Caco-2 (cell line): Measurements from ENCODE around the gene BUB1B. TPM values are rescaled to one million over a fixed set of nuclear protein-coding genes. Genes with fewer than 3 reads are reported as not detected.

Source experiments
- BruUV-seq: library from RNA; stranded (reverse); fragments of 400-500 nt; replicated peaks from 2 replicates; lab custom pipeline; 2021; lab: Mats Ljungman, UMichigan
- CTCF ChIA-PET: fragments of 300-600 bp; sonication (Branson Sonifier 250); formaldehyde crosslinking; loops from one replicate; lab custom pipeline; 2022; ENCODE audit warnings: antibody characterized with exemption; lab: Charles Lee
- POLR2A ChIA-PET: fragments of 300-600 bp; sonication (Branson Sonifier 250); formaldehyde crosslinking; loops from one replicate; lab custom pipeline; 2022; ENCODE audit warnings: antibody characterized with exemption; lab: Charles Lee
- DNase-seq, 2 experiments: peaks; one replicate each; pipeline versions ENCODE4 v3.0.0 to v3.0.0-alpha.2; 2020 to 2022
- H3K27me3 ChIP-seq: replicated peaks from 2 replicates; pipeline ENCODE4 v1.6.0; 2011; ENCODE audit warnings: low read length; ENCODE audit not compliant: control insufficient read depth, insufficient read depth
- H3K36me3 ChIP-seq: 2 replicates; pipeline ENCODE4 v1.5.1; 2011; ENCODE audit warnings: low read length; ENCODE audit not compliant: control insufficient read depth, insufficient read depth
- H3K4me1 ChIP-seq: fragments of 250-450 bp; sonication (Bioruptor Pico); 2 replicates; pipeline ENCODE4 v1.5.1; 2020; ENCODE audit warnings: mild to moderate bottlenecking
- H3K4me3 ChIP-seq: 2 replicates; pipeline ENCODE4 v1.5.1; 2011; ENCODE audit warnings: low read depth, mild to moderate bottlenecking, control low read depth, low read length
- H3K9me3 ChIP-seq: fragments of 250-450 bp; sonication (Bioruptor Pico); 2 replicates; pipeline ENCODE4 v1.5.1; 2020; ENCODE audit warnings: mild to moderate bottlenecking, moderate library complexity
- H3K27ac Mint-ChIP-seq: one replicate; pipeline ENCODE4 v1.8.0; 2022; ENCODE audit warnings: mixed read lengths; ENCODE audit not compliant: unreplicated experiment
- H3K27me3 Mint-ChIP-seq: one replicate; pipeline ENCODE4 v1.8.0; 2022; ENCODE audit warnings: mixed read lengths; ENCODE audit not compliant: insufficient read depth, unreplicated experiment
- H3K36me3 Mint-ChIP-seq: one replicate; pipeline ENCODE4 v1.8.0; 2022; ENCODE audit warnings: mild to moderate bottlenecking, mixed read lengths; ENCODE audit not compliant: insufficient read depth, unreplicated experiment
- H3K4me1 Mint-ChIP-seq: one replicate; pipeline ENCODE4 v1.8.0; 2022; ENCODE audit warnings: low read depth, mixed read lengths; ENCODE audit not compliant: unreplicated experiment
- H3K4me3 Mint-ChIP-seq: one replicate; pipeline ENCODE4 v1.8.0; 2022; ENCODE audit warnings: mild to moderate bottlenecking, moderate library complexity, mixed read lengths; ENCODE audit not compliant: unreplicated experiment
- H3K9me3 Mint-ChIP-seq: one replicate; pipeline ENCODE4 v1.8.0; 2022; ENCODE audit warnings: mixed read lengths; ENCODE audit not compliant: unreplicated experiment
- CTCF ChIP-seq, 2 experiments: fragments of 200-600 bp in 1 of 2; IDR thresholded peaks; 1 replicate in 1 of 2; 2 replicates in 1 of 2; pipeline versions ENCODE4 v1.5.1 to v1.8.0; 2011 to 2022; ENCODE audit warnings: antibody characterized with exemption in 1 of 2, control low read depth in 1 of 2, inconsistent platforms in 1 of 2, low read depth in 1 of 2, low read length in 1 of 2, mild to moderate bottlenecking in 1 of 2, moderate library complexity in 1 of 2; ENCODE audit not compliant: insufficient read depth in 1 of 2, severe bottlenecking in 1 of 2, unreplicated experiment in 1 of 2
- intact Hi-C: fragments of 100-400 bp; cut with micrococcal nuclease; formaldehyde crosslinking; loops from one replicate; pipeline ENCODE4 v1.10.0; 2022; ENCODE audit not compliant: unreplicated experiment
- total RNA-seq: library from RNA; stranded (reverse); gene quantifications from 2 replicates; pipeline ENCODE4 v1.2.3, GENCODE V29; 2022

BUB1B gene
- total RNA-seq, 1 experiment from 2014 or later: 73.5 TPM

- no TSS peak for BruUV-seq
- Mint-ChIP-seq H3K9me3 (no peaks in the 10 kb centered on the region), H3K4me1 (peaks cover 14% of the 10 kb centered on the region), H3K36me3 (peaks cover 19% of the 10 kb centered on the region), H3K27ac (peak overlapping the region; percentile 56), H3K27me3 (no peaks in the 10 kb centered on the region), H3K4me3 (peak overlapping the region; percentile 86)
- CTCF ChIA-PET: interaction anchor here (0.9 to 1.2 kb wide), 4 partner anchors 10 to 84 kb away, joined by 3 to 5 read pairs (median 4); no protein-coding TSS in a partner anchor
- TF ChIP-seq CTCF (IDR thresholded peaks at IDR 0.05; ENCODE audit: insufficient read depth in 1 of 2, low read depth in 1 of 2, low read length in 1 of 2, severe bottlenecking in 1 of 2, unreplicated experiment in 1 of 2): no peak
- POLR2A ChIA-PET: interaction anchor here (0.6 kb wide), 1 partner anchor 41 kb away, joined by 3 read pairs; no protein-coding TSS in a partner anchor
- Histone ChIP-seq H3K4me1 (peaks cover 24% of the 10 kb centered on the region), H3K36me3 (peaks cover 1% of the 10 kb centered on the region; the same call in 1 of the 2 replicates), H3K4me3 (peak overlapping the region; percentile 58), H3K27me3 (no peaks in the 10 kb centered on the region), H3K9me3 (no peaks in the 10 kb centered on the region)
- intact Hi-C loops: loop anchor here (2.0 kb wide), 1 partner anchor 14 kb away; the partner anchor contains the start of gene PAK6
- DNase-seq: no peak
Observed at GRCh38 chr15:40253167-40253790, 92.4 kb downstream of the BUB1B start.

GRCh38 chr15:40254452-40254851, 93.6 kb downstream of the BUB1B start:
- no TSS peak for BruUV-seq
- H3K4me3 ChIP-seq: no peak overlapping the region
- ChIA-PET CTCF (interaction anchor here (1.1 to 2.0 kb wide), 3 partner anchors 9 to 25 kb away, joined by 4 to 6 read pairs (median 4); no protein-coding TSS in a partner anchor), POLR2A (no interaction called here)
- peaks cover 1% of the 10 kb centered on the region; the same call in 1 of the 2 replicates for H3K36me3 ChIP-seq
- TF ChIP-seq CTCF (IDR thresholded peaks at IDR 0.05; ENCODE audit: insufficient read depth in 1 of 2, low read depth in 1 of 2, low read length in 1 of 2, severe bottlenecking in 1 of 2, unreplicated experiment in 1 of 2): no peak
- no peaks in the 10 kb centered on the region for H3K27me3 Mint-ChIP-seq
- no peaks in the 10 kb centered on the region for H3K9me3 Mint-ChIP-seq
- no peaks in the 10 kb centered on the region for H3K9me3 ChIP-seq
- peak overlapping the region; percentile 86 for H3K4me3 Mint-ChIP-seq
- peaks cover 19% of the 10 kb centered on the region for H3K36me3 Mint-ChIP-seq
- H3K4me1 Mint-ChIP-seq: peaks cover 15% of the 10 kb centered on the region
- H3K4me1 ChIP-seq: peaks cover 34% of the 10 kb centered on the region
- no peaks in the 10 kb centered on the region for H3K27me3 ChIP-seq
- intact Hi-C loops: no loop called here
- H3K27ac Mint-ChIP-seq: no peak overlapping the region
- no peak for DNase-seq

GRCh38 chr15:40255033-40255432, 94.2 kb downstream of the BUB1B start:
- no peaks in the 10 kb centered on the region for H3K9me3 ChIP-seq
- Mint-ChIP-seq H3K36me3 (peaks cover 19% of the 10 kb centered on the region), H3K27me3 (no peaks in the 10 kb centered on the region), H3K4me3 (no peak overlapping the region), H3K4me1 (peaks cover 15% of the 10 kb centered on the region), H3K9me3 (no peaks in the 10 kb centered on the region), H3K27ac (no peak overlapping the region)
- H3K36me3 ChIP-seq: peaks cover 1% of the 10 kb centered on the region; the same call in 1 of the 2 replicates
- ChIA-PET CTCF (interaction anchor here (1.1 to 2.0 kb wide), 3 partner anchors 8 to 24 kb away, joined by 4 to 6 read pairs (median 4); no protein-coding TSS in a partner anchor), POLR2A (no interaction called here)
- H3K4me1 ChIP-seq: peaks cover 34% of the 10 kb centered on the region
- H3K27me3 ChIP-seq: no peaks in the 10 kb centered on the region
- TF ChIP-seq CTCF (IDR thresholded peaks at IDR 0.05; ENCODE audit: insufficient read depth in 1 of 2, low read depth in 1 of 2, low read length in 1 of 2, severe bottlenecking in 1 of 2, unreplicated experiment in 1 of 2): no peak
- H3K4me3 ChIP-seq: no peak overlapping the region
- BruUV-seq: no TSS peak
- no peak for DNase-seq
- intact Hi-C loops: no loop called here
